Skeletal muscle satellite cell (primary cell): ENCODE measurements around the gene TTC23L. TPM values are rescaled to one million over a fixed set of nuclear protein-coding genes. Genes with fewer than 3 reads are reported as not detected.
A peak's percentile ranks its signal among the peaks of the same experiment; 100 is the strongest.

ENCODE experiments used
- H3K27me3 ChIP-seq: 2 replicates; pipeline ENCODE4 v1.7.0; 2013; ENCODE audit warnings: low read length; ENCODE audit not compliant: control insufficient read depth, insufficient read depth
- H3K36me3 ChIP-seq: 2 replicates; pipeline ENCODE4 v1.7.0; 2013; ENCODE audit warnings: mild to moderate bottlenecking, control low read depth, low read length; ENCODE audit not compliant: insufficient read depth
- H3K4me1 ChIP-seq: 2 replicates; pipeline ENCODE4 v1.7.0; 2013; ENCODE audit warnings: low read length; ENCODE audit not compliant: control insufficient read depth, insufficient read depth
- H3K4me2 ChIP-seq: 2 replicates; pipeline ENCODE4 v1.7.0; 2013; ENCODE audit warnings: mild to moderate bottlenecking, low read length
- H3K4me3 ChIP-seq: 2 replicates; pipeline ENCODE4 v1.7.0; 2013; ENCODE audit warnings: low read length
- H3K9ac ChIP-seq: 2 replicates; pipeline ENCODE4 v1.7.0; 2013; ENCODE audit warnings: mild to moderate bottlenecking, low read depth, low read length, moderate library complexity
- H3K9me3 ChIP-seq: replicated peaks from 2 replicates; pipeline ENCODE4 v1.7.0; 2013; ENCODE audit warnings: mild to moderate bottlenecking, control low read depth, low read length
- total RNA-seq: library from RNA; depleted of rRNA; stranded (reverse); fragments of >200 nt; gene quantifications from 2 replicates; pipeline ENCODE4 v1.2.3, GENCODE V29; 2012; rRNA removed

The TTC23L gene
- under 0.01 TPM in 2 replicates for total RNA-seq

DNA sequence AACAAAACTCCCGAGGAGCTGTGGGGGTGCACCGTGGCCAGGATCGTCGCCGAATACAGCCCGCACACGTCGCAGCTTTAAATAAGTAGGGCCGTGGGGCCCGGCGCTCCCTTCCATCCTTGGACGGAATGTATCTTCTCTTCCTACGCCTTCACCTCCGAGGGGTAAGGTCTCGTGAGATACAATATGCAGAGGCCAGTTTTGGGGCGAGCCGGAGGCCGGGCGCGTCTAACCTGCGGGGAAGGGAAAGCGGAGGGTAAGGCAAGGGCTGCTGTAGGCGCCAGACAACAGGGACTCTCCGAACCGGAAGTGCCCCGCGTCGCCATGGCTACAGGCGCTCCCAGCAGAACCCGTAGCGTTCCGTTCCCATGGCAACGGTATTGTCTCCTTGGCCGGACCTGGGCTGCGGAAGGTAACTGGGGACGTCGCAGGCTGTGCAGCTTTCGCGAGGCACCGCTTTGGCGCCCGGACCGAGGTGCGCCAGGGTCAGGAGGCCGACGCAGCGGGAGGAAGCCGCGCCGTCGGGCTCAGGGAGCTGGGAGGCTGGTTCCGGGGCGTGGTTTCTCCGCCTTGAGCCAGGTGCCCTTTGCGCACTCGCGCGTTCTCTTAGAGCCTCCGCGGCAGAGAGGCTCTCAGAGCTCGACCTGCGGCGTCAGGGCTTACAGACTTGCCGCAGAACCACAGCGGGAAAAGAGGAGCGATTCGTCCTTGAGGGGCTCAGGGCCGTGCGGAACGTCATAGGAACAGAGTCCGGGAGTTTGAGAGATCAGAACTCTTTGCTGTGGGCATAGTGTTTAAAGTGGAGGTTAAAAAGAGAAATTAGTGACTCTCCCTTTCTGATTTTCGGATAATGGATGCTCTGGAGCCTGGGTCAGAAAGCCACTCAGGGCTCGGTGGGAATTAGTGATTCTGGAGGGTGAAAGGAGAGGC lies at the start of gene TTC23L:
Gene TTC23L, plus strand, starts transcription at position 380 of the 930 bp plus-strand sequence. CDS start 1,508 bp downstream, outside the sequence.
- Histone ChIP-seq H3K27me3 (no peaks in the 10 kb centered on the region), H3K4me1 (peaks cover 11% of the 10 kb centered on the region), H3K9ac (peak within 1 kb of the TSS; percentile 69), H3K9me3 (no peaks in the 10 kb centered on the region), H3K4me3 (peak within 1 kb of the TSS; percentile 93), H3K4me2 (peak within 1 kb of the TSS; percentile 96), H3K36me3 (peaks cover 4% of the 10 kb centered on the region)

DNA sequence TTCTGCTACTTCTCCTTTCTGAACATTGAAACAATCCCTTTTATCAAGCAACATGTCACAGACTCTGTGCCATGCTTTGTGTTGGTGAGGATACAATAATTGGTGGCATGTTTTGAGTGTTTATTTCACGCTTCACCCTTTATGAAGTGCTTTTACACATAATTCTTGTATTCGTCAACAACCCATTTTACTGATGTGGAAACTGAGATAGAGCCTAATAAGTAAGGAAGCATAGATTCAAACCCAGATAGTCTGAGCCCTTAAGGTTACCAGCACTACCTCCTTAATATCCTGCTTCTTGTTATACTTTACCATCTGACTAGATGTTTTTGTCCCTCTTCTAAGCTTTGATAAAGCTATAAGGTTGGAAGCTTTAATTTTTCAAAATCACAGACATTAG lies 49.3 kb upstream of the TTC23L start:
- Histone ChIP-seq H3K4me3 (no peak overlapping the region), H3K9ac (no peak overlapping the region), H3K36me3 (peaks cover 11% of the 10 kb centered on the region), H3K4me2 (no peak overlapping the region), H3K9me3 (no peaks in the 10 kb centered on the region), H3K27me3 (no peaks in the 10 kb centered on the region), H3K4me1 (peaks cover 15% of the 10 kb centered on the region)

- peaks cover 14% of the 10 kb centered on the region for H3K36me3 ChIP-seq
- no peaks in the 10 kb centered on the region for H3K27me3 ChIP-seq
- H3K9me3 ChIP-seq: no peaks in the 10 kb centered on the region
- peaks cover 15% of the 10 kb centered on the region for H3K4me1 ChIP-seq
- no peak overlapping the region for H3K4me2 ChIP-seq
- H3K4me3 ChIP-seq: no peak overlapping the region
- no peak overlapping the region for H3K9ac ChIP-seq
Observed at GRCh38 chr5:34790069-34790468, 48.9 kb upstream of the TTC23L start.

- no peaks in the 10 kb centered on the region for H3K27me3 ChIP-seq
- H3K4me2 ChIP-seq: no peak overlapping the region
- no peak overlapping the region for H3K4me3 ChIP-seq
- H3K4me1 ChIP-seq: peaks cover 15% of the 10 kb centered on the region
- peaks cover 21% of the 10 kb centered on the region for H3K36me3 ChIP-seq
- H3K9ac ChIP-seq: no peak overlapping the region
- H3K9me3 ChIP-seq: no peaks in the 10 kb centered on the region
Observed at GRCh38 chr5:34791761-34792244, 47.2 kb upstream of the TTC23L start.

DNA sequence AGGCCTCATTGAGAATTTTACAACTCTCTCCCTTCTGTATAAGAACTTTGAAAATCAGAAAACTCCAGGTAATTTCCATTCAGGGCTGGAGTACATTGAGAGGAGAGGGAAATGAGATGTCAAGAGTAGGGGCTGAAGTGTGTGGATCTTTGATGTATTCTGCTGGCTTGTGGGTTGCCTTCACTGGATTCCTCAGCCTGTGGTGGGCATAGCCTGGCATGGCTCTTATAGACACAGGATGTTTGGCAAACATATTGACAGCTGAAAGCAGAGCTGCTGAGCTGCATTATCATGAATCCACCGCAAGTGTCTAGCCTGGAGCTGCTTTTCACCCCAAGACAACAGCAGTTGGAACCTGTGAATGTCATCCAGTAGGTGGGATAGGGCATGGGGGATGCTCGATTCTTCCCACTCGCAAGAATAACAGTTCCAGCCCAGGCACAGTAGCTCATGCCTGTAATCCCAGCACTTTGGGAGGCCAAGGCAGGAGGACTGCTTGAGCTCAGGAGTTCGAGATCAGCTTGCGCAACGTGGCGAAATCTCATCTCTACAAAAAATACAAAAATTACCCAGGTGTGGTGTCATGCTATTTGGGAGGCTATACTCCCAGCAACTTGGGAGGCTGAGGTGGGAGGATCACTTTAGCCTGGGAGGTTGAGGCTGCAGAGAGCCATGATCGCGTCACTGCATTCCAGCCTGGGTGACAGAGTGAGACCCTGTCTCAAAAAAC lies 36.0 kb upstream of the TTC23L start:
- Histone ChIP-seq H3K27me3 (no peaks in the 10 kb centered on the region), H3K9me3 (no peaks in the 10 kb centered on the region), H3K36me3 (peaks cover 86% of the 10 kb centered on the region), H3K4me3 (no peak overlapping the region), H3K4me2 (no peak overlapping the region), H3K9ac (no peak overlapping the region), H3K4me1 (no peaks in the 10 kb centered on the region)

DNA sequence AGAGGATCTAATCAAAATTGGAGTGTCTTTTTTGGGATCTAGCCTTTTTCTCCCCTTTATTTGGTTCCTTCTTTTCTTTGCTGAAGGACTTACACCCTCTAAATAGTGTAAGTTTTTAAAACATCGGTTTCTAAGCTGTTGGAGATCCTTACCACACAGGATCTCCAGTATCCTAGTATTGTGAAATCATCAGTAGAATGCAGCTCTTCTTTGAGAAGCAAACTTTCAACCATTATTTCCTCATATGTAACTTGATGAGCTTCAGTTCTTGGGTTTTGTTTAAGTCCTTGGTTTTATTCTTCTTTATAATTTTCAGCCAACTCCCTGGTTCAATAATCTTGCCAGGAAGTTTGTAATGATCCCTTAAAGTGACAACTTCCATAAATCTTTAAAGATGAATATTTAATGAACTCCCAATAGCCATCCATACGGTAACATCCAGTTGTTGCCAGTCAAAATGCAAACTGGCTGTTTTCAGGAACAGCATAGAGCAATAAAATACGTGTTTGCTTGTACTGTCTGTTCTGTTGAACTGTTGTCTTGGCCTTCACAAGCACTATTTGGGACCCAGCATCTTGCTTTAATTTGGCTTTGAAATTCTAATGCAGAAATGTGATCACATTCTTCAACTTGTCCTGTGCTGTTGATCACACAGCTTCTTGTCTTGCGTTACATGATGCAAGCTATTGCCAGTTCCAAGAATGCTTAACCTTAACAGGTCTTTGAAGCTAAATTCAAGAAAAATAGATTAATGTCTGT lies 34.8 kb upstream of the TTC23L start:
- H3K36me3 ChIP-seq: peaks cover 86% of the 10 kb centered on the region
- H3K9ac ChIP-seq: no peak overlapping the region
- H3K4me2 ChIP-seq: no peak overlapping the region
- no peaks in the 10 kb centered on the region for H3K9me3 ChIP-seq
- no peaks in the 10 kb centered on the region for H3K4me1 ChIP-seq
- no peaks in the 10 kb centered on the region for H3K27me3 ChIP-seq
- H3K4me3 ChIP-seq: no peak overlapping the region

- Histone ChIP-seq H3K4me3 (no peak overlapping the region), H3K9ac (no peak overlapping the region), H3K4me1 (no peaks in the 10 kb centered on the region), H3K4me2 (no peak overlapping the region), H3K36me3 (peaks cover 87% of the 10 kb centered on the region), H3K27me3 (no peaks in the 10 kb centered on the region), H3K9me3 (no peaks in the 10 kb centered on the region)
Observed at GRCh38 chr5:34804913-34805312, 34.1 kb upstream of the TTC23L start.

- peaks cover 86% of the 10 kb centered on the region for H3K36me3 ChIP-seq
Observed at GRCh38 chr5:34806532-34806931, 32.4 kb upstream of the TTC23L start.

GRCh38 chr5:34811706-34812105 lies 27.3 kb upstream of the TTC23L start:
- Histone ChIP-seq H3K4me1 (peaks cover 12% of the 10 kb centered on the region), H3K9ac (no peak overlapping the region), H3K9me3 (no peaks in the 10 kb centered on the region), H3K36me3 (peaks cover 80% of the 10 kb centered on the region), H3K4me3 (no peak overlapping the region), H3K4me2 (no peak overlapping the region), H3K27me3 (no peaks in the 10 kb centered on the region)

More at GRCh38 chr5:34806532-34806931, 32.4 kb upstream of the TTC23L start:
- Histone ChIP-seq H3K4me2 (no peak overlapping the region), H3K9ac (no peak overlapping the region), H3K4me1 (peaks cover 9% of the 10 kb centered on the region), H3K27me3 (no peaks in the 10 kb centered on the region), H3K9me3 (no peaks in the 10 kb centered on the region), H3K4me3 (no peak overlapping the region)

DNA sequence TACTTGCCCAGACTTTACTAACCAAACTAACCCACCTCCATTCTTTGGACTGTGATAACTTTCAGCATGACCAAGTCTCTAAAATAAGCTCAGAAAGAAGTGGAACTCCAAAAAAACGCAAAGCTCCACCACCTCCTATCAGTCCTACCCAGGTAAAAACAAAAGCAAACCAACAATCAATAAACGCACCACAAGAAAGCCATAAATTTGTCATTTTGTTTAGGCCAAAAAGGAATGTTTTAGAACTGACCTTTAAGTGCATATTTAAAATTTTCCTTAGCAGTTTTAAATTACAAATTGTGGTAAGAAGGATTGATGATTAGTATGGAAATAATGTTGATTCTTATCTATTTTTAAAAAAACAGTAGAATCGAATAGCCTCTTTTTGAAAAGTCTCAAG lies 25.5 kb upstream of the TTC23L start:
- Histone ChIP-seq H3K36me3 (peaks cover 82% of the 10 kb centered on the region), H3K9ac (no peak overlapping the region), H3K4me1 (peaks cover 12% of the 10 kb centered on the region), H3K9me3 (no peaks in the 10 kb centered on the region), H3K4me2 (no peak overlapping the region), H3K27me3 (no peaks in the 10 kb centered on the region), H3K4me3 (no peak overlapping the region)
